Kidney (tissue), 14 donors: ENCODE results near the gene SYTL5. TPM values are rescaled to one million over a fixed set of nuclear protein-coding genes. Genes with fewer than 3 reads are reported as not detected.

Experiments used
- DNase-seq, 5 donors: peaks; one replicate each; pipeline ENCODE4 v3.0.0-alpha.2; 2013 to 2020
- FAIRE-seq: peaks from 2 replicates; lab custom pipeline; 2012; peaks lifted over from hg19 to GRCh38; lab: Jason Lieb, UNC
- H3K27ac ChIP-seq, 2 donors: one replicate each; pipeline ENCODE4 v1.7.0; 2013; ENCODE audit warnings: low read depth in 2 of 2, low read length in 2 of 2, inconsistent platforms in 1 of 2
- H3K27me3 ChIP-seq: one replicate; pipeline ENCODE4 v1.7.1; 2013; ENCODE audit warnings: low read length, inconsistent platforms; ENCODE audit not compliant: control insufficient read depth, insufficient read depth
- H3K36me3 ChIP-seq, 3 donors: one replicate each; pipeline versions ENCODE4 v1.7.0 to v1.7.1; 2013; ENCODE audit warnings: low read length in 3 of 3, control low read depth in 1 of 3, inconsistent platforms in 1 of 3; ENCODE audit not compliant: insufficient read depth in 3 of 3, control insufficient read depth in 2 of 3
- H3K4me1 ChIP-seq, 3 donors: one replicate each; pipeline versions ENCODE4 v1.7.0 to v1.7.1; 2013; ENCODE audit warnings: low read length in 3 of 3, inconsistent platforms in 1 of 3, low read depth in 1 of 3; ENCODE audit not compliant: control insufficient read depth in 2 of 3, insufficient read depth in 2 of 3
- H3K4me3 ChIP-seq, 3 donors: one replicate each; pipeline versions ENCODE4 v1.7.0 to v1.8.1; 2013; ENCODE audit warnings: low read length in 3 of 3, control low read depth in 1 of 3, inconsistent platforms in 1 of 3
- H3K9ac ChIP-seq, 3 donors: one replicate each; pipeline versions ENCODE4 v1.7.0 to v1.7.1; 2013; ENCODE audit warnings: low read length in 3 of 3, control low read depth in 1 of 3, inconsistent platforms in 1 of 3
- H3K9me3 ChIP-seq, 3 donors: one replicate each; pipeline versions ENCODE4 v1.7.0 to v1.7.1; 2013; ENCODE audit warnings: low read length in 3 of 3, control low read depth in 1 of 3, inconsistent platforms in 1 of 3; ENCODE audit not compliant: control insufficient read depth in 2 of 3, insufficient read depth in 1 of 3
- intact Hi-C: fragments of 100-400 bp; cut with DNase I; formaldehyde crosslinking; loops from one replicate; pipeline ENCODE4 v1.11.1; 2022
- polyA plus RNA-seq: library from polyadenylated mRNA; stranded (reverse); fragments of 350-450 nt; fragmentation: Illumina TruSeq; extraction: RNeasy Lipid Tissue Mini Kit (QIAGEN cat#74804); gene quantifications from one replicate; pipeline ENCODE4 v1.2.3, GENCODE V29; 2014; ENCODE audit warnings: low read depth, low replicate concordance; ENCODE audit not compliant: insufficient read depth
- total RNA-seq: library from RNA; stranded (reverse); fragmentation: NEBNext Ultra II Directional; extraction: Animal tissue kit (Norgen Biotek cat#: 25700); gene quantifications from one replicate; pipeline ENCODE4 v1.2.1, GENCODE V29; 2021
- TF ChIP-seq, protein P1 (sequence below): IDR thresholded peaks from 3 replicates; pipeline ENCODE4 v1.5.1; 2012; ENCODE audit warnings: mild to moderate bottlenecking, moderate library complexity, borderline replicate concordance; ENCODE audit not compliant: insufficient read depth; ENCODE audit errors: extremely low read depth
- donor health status: control.
- donor health status: control.
- donor health status: control.
- donor health status: control.
- donor health status: control.
- donor health status: DM: yes; HTN: yes; CAD: no.
- donor health status: Normal renal cell carcinoma (clear cell type).

The SYTL5 gene
- total and polyA plus RNA-seq, 2 donors from 2014 or later, result 0.65 to 0.69 TPM

DNA sequence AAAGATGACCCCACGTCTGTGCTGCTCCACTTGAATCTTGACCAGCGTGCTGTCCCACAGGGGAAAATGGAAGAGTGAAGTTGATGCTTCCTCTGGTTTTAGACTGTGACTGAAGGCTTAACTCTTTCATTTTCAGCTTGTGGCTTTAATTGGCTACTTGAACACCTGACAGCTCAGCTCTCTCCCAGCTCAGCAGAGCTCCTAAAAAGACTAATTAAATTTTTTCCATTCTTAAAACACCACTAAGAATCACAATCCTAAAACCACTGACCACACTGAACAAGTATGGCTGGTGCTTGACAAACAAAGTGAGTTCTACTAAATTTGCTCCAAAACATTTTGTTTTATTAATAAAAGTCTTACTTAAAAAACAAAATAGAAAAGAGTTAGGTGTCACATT, 142.7 kb downstream of the SYTL5 start:
- no peak for FAIRE-seq

DNA sequence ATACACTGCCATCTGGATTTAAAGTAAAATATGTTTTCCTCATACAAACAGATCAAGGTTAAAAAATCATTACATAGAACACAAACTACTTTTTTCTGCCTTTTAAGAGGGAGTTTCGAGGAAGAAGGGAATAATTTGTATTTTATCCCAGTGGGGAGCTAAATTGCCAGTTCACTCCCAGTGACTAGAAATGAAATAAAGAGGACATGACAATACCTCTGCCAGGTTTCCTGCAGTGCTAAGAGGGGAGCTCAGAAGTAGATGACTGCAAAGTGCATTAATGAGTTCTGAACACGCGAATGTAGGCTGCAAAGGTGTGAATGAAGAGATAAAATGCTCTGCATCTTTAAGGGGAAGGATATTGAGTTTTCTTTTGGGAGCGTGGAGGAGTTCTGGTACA, 144.6 kb downstream of the SYTL5 start:
- Histone ChIP-seq H3K4me3 (no peak overlapping the region), H3K9ac (no peak overlapping the region), H3K27ac (no peak overlapping the region), H3K4me1 (no peaks in the 10 kb centered on the region), H3K9me3 (no peaks in the 10 kb centered on the region), H3K36me3 (no peaks in the 10 kb centered on the region), H3K27me3 (no peaks in the 10 kb centered on the region)
- TF ChIP-seq, protein P1, sequence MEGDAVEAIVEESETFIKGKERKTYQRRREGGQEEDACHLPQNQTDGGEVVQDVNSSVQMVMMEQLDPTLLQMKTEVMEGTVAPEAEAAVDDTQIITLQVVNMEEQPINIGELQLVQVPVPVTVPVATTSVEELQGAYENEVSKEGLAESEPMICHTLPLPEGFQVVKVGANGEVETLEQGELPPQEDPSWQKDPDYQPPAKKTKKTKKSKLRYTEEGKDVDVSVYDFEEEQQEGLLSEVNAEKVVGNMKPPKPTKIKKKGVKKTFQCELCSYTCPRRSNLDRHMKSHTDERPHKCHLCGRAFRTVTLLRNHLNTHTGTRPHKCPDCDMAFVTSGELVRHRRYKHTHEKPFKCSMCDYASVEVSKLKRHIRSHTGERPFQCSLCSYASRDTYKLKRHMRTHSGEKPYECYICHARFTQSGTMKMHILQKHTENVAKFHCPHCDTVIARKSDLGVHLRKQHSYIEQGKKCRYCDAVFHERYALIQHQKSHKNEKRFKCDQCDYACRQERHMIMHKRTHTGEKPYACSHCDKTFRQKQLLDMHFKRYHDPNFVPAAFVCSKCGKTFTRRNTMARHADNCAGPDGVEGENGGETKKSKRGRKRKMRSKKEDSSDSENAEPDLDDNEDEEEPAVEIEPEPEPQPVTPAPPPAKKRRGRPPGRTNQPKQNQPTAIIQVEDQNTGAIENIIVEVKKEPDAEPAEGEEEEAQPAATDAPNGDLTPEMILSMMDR, result no peak
- FAIRE-seq (no peak), DNase-seq (no peak)
- intact Hi-C loops, result no loop called here

More for the DNA sequence above, 142.7 kb downstream of the SYTL5 start:
- Histone ChIP-seq H3K4me3 (no peak overlapping the region), H3K27me3 (no peaks in the 10 kb centered on the region), H3K36me3 (no peaks in the 10 kb centered on the region), H3K9me3 (no peaks in the 10 kb centered on the region), H3K27ac (no peak overlapping the region), H3K9ac (no peak overlapping the region), H3K4me1 (no peaks in the 10 kb centered on the region)
- intact Hi-C loops, result no loop called here
- TF ChIP-seq, protein P1, result no peak
- DNase-seq, result no peak

DNA sequence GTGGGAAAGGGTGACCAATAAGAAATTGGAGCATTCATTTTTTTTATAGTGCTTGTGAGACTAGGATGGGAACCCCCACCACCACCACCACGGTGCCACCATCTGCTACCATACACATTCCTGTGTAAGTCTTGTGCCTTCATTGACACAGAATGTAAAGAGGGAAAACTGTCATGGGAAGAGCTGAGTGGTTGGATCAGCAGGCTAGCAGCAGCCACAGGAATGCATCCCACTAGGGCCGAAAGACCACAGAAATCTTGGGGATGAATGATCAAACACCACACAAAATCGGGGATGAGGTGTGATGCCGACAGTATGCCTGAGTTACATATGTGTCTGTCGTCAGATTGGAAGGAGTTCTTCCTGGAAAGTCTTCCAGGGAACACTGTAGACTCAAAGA, 145.1 kb downstream of the SYTL5 start:
- Histone ChIP-seq H3K4me1 (no peaks in the 10 kb centered on the region), H3K27ac (no peak overlapping the region), H3K4me3 (no peak overlapping the region), H3K9ac (no peak overlapping the region), H3K9me3 (no peaks in the 10 kb centered on the region), H3K27me3 (no peaks in the 10 kb centered on the region), H3K36me3 (no peaks in the 10 kb centered on the region)
- FAIRE-seq (no peak), DNase-seq (no peak)
- intact Hi-C loops, result no loop called here
- TF ChIP-seq, protein P1, result no peak

DNA sequence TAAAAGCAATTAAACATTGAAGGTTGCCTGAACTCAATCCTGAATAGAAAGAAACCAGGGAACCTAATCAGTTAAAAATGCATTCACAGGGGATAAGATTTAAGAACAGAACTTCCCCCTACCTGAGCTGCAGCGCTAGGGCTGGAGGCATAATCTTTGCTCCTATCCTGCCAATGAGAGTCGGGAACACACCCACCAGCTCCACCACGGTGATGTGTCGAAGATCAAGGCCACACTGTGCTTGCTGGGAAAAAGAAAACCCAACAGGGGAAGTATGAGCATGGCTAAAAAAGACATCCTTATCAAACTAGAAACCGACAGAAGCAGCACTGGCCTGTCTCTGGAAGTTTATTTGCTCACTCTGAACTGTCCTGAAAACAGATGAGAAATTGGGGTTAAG, 148.0 kb downstream of the SYTL5 start:
- Histone ChIP-seq H3K9ac (no peak overlapping the region), H3K4me3 (no peak overlapping the region), H3K36me3 (no peaks in the 10 kb centered on the region), H3K27ac (no peak overlapping the region), H3K9me3 (no peaks in the 10 kb centered on the region), H3K4me1 (no peaks in the 10 kb centered on the region), H3K27me3 (no peaks in the 10 kb centered on the region)
- DNase-seq, result no peak
- TF ChIP-seq, protein P1, result no peak
- FAIRE-seq, result no peak
- intact Hi-C loops, result no loop called here
